LoVo (cell line): Measurements from ENCODE around the gene COIL.

Experiments
- DNase-seq: peaks from one replicate; pipeline ENCODE4 v3.0.0-alpha.2; 2016; ENCODE audit warnings: low spot score

COIL gene

DNA sequence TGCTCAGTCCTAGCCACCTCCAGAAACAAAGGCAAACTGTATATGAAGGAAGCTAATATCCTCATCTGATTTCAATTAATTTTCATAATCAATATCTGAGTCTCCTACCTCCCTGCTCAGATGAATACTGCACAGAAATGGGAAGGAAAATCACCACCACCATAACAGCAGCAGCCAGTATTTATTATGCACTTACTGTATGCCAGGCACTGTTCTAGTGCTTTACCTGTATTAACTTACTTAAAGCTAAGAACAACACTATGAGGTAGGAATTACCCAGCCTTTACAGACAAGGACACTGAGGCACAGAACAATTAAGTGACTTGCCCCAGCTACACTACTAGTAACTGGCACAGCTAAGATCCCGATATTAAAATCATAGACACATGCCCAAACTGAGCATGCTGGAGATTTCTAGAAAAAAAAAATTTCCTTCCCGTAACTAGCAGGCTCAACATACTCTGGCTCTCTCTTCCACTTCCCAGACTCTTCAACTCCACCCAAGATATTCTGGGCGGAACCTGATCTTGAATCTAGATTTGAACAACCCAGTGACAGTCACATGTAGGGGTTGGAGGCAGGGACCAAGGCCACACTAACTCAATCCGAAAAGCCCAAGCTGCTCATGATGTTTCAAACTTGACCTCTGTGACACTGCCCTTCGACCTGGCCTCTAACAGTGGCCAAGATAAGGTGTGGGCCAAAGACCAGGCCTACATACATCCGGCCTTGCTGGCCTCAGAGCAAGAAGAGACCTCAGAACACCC, 50.9 kb downstream of the COIL start:
- no peak for DNase-seq

DNA sequence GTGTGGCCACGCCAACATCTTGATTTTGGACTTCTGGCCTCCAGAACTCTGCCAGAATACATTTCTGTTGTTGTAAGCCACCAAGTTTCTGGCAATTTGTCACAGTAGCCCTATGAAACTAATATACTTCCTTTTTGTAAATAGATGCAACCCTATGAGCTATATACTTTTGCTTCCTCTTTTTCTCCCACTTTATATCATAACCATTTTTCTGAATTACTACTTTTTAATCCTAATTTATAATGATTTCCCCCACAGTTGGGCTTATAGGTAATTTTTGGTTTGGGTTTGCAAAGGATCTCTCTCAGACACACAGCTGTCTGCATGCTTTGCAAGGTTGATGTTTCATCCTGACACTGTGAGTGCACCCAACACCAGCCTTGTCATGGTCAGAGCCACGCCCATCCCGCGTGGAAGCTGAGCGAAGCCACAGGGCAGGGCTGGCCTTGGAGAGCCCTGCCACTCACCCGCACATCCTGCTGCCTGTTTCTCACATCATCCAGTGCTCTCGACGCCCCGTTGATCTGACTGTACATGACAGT, 52.8 kb downstream of the COIL start:
- DNase-seq = no peak

DNA sequence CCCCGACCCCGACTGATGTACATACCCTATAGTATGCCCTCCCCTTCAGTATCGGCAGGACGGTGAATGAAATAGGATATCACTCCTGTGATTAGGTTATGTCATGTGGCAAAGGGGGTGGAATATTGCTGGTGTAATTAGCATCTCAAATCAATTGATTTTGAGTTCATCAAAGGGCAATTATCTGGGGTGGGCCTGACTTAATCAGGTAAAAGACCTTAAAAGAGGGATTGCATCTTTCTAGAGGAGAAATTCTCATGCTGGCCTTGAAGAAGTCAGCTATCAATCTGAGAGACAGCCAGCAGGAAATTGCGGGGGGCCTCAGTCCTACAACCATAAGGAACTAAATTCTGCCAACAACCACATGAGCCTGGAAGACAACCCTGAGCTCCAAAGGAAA, 57.3 kb downstream of the COIL start:
- no peak for DNase-seq

DNA sequence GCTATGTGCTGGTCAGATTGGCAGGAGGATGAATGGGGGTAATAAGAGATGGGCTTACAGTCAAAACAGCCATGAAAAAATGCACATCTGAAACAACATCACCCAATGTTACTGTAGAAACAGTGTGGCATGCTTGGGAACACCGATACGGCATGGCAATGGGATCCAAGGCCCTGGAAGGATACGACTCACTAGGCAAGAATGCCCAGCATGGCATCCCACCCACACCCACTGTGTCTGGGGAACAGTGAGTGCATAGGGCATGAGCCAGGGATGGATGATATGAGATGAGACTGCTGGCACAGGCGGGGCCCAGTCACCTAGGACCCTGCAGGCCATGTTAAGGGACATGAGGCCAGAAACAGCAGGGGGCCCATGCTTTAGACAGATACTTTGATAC, 58.5 kb downstream of the COIL start:
- DNase-seq = peak; percentile 56

DNA sequence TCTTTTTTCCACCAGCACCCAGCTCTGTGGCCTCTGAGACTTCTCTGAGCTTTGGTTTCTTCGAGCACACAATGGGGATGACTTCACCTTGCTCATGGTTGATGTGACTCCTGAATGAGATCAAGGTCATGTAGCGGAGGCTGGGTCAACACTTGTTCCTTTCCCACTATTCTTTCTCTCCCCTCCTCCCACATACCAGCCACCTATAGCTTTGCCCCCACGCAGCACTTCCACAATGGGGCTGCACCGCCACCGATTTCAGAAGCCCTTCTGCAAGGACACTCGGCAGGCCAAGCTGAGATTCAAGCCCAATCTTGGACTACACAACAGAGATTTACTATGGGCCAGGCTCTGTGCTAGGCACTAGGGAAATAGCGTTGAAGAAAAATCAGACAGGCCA, 61.4 kb downstream of the COIL start:
- no peak for DNase-seq

DNA sequence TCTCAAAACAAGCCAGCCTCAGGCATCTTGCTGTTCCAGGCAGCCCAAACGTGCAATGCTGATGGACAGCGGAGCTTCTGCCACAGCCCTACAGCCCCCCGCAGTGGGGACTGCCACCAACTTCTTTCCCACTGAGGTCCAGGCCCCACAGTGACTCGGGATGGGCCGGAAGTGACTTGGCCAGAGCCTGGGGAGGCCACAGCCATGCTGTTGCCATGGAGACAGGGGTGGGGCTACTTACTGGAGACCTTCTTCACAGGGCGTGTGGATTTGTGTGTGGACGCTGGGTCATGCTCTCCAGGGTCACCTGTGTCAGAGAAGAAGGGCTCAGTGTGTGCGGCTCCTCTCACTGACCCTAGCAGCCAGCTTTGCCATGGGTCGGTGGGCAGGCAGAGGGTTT, 62.0 kb downstream of the COIL start:
- DNase-seq = no peak

DNA sequence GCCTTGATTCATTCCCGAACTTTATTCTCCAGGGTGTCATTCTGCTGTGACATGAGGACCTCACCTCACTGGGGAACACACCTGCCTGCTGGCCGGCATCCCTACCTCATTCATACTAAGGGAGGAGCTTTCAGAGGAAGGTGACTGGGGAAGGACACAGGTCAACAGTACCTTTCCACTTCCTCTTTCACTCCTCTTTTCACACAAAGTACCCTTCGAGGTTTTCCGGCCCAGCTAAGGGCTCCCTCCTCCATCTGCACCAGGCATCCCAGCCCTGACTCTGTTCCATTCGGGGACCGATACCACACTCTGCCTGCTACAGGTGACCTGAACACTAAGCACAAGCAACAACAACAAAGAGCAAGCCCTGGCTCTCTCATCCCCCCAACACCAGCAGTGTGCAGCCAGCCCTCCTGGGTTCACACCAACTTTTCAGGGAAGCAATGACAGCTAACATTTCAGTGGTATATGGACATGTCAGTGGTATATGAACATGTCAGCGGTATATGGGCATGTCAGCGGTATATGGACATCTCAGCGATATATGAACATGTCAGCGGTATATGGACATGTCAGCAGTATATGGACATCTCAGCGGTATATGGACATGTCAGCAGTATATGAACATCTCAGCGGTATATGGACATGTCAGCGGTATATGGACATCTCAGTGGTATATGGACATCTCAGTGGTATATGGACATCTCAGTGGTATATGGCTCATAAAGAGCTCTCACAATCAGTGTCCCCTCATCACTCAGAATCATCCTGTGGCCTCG, 63.0 kb downstream of the COIL start:
- no peak for DNase-seq

DNA sequence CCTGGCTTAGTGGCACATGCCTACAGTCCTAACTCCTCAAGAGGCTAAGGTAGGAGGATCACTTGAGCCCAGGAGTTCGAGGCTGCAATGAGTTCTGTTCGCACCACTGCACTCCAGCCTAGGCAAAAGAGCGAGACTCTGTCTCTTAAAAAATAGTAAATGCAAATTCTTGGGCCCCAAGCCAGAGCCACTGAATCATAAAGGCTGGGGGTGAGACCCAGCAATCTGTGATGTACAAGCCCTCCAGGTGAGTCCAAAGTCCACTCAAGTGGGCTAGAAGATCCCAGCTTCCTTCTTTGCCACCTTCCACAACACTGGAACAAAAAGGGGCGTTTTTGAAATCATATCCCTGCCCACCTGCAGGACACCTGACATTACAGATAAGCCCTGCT, 63.9 kb downstream of the COIL start:
- peak; percentile 79 for DNase-seq

DNA sequence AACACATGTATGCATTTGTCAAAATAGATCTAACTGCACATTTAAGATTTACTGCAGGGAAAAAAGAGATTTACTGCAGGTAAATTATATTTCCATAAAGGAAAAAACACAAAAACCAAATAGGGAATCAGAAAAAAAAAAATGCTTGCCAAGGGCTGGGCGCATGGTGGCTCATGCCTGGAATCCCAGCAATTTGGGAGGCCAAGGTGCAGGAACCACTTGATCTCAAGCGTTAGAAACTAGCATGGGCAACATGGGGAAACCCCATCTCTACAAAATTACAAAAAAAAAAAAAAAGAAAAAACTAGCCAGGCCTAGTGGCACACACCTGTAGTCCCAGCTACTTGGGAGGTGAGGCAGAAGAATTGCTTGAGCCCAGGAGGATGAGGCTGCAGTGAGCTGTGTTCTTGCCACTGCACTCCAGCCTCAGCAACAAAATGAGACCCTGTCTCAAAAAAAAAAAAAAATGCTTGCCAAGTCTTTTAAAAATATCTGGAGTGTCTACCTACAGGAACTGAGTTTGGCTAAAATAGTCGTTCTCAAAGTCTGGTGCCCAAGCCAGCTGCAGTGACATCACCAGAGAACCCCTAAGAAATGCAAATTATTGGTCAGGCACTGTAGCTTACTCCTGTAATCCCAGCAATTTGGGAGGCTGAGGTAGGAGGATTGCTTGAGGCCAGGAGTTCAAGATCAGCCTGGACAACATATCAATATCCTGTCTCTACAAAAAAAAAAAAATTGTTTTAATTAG, 64.5 kb downstream of the COIL start:
- no peak for DNase-seq

DNA sequence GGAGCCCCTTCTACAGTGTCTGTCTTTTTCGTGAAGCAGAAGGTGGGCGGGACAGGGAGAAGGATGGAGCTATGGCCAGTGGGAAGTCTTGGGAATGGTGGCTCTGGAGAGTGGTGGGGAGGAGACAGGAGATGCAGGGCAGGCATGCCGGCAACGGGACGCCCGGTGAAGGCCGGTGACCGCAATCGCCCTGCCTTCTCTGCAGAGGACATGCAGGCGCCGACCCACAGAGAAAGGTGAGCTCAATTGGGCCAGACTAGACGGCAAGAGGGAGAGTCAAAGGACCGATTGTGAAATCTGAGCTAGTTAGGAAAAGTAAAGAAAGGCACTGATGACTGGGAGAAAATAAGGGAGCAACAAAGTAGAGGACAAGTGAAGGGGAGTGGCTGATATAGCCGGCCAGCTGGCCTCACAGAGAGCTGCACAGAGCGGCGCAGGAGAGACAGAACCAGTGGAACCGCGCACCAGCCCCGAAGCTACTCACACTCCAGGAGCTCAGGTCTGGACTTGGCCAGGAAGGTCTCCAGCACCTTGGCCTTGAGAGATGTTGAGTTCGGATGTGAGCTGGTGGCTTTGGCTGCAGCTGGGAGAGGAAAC, 65.9 kb downstream of the COIL start:
- no peak for DNase-seq

DNA sequence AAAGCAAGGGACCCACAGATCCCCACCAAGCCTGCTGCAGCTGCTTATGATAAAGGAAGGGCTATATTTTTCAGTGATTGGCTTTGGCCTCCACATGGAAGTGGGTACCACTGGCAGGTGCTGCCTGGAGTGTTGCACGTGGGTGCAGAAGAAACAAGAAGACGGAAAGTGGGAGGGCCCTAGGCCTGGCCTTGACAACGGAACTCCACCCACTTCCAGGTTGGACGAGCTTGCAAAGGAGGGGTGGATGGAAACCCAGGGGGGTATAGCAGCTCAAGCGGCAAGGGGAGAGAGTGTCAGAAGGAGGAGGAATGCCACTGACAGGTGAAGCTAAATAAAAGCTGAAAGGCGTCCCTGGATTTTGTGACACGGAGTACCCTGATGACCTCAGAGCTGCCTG, 67.3 kb downstream of the COIL start:
- DNase-seq = no peak

DNA sequence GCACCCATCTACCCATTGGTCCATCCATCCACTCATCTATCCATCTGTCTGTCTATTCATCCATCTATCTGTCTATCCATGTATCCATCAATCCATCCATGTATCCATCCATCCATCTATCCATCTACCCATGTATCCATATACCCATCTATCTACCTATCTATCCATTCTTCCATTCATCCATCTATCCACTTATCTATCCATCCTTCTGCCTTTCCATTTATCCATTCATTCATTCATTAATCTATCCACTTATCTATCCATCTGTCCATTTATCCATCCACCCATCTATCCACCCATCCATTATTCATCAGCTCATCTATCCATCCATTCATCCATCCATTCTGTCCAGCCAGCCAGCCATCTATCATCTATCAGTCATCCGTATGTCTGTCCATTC, 68.5 kb downstream of the COIL start:
- DNase-seq = no peak

DNA sequence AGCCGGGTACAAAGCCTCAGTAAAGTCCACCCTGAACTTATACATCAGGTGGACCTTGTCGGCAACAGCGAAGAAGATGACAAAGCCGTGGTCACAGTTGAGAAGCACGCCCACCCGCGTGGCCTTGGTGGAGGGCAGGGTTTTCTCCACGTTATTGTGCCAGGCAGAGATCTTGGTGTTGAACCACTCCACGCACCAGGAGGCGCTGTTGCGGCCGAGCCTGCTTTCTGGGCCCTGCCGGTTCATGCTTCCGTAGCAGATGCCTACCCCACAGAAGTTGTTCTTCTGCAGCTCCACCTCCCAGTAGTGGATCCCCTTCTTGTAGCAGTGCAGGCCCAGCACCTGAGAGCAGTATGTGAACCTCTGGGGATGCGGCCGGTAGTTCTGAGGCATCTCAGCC, 69.1 kb downstream of the COIL start:
- no peak for DNase-seq

DNA sequence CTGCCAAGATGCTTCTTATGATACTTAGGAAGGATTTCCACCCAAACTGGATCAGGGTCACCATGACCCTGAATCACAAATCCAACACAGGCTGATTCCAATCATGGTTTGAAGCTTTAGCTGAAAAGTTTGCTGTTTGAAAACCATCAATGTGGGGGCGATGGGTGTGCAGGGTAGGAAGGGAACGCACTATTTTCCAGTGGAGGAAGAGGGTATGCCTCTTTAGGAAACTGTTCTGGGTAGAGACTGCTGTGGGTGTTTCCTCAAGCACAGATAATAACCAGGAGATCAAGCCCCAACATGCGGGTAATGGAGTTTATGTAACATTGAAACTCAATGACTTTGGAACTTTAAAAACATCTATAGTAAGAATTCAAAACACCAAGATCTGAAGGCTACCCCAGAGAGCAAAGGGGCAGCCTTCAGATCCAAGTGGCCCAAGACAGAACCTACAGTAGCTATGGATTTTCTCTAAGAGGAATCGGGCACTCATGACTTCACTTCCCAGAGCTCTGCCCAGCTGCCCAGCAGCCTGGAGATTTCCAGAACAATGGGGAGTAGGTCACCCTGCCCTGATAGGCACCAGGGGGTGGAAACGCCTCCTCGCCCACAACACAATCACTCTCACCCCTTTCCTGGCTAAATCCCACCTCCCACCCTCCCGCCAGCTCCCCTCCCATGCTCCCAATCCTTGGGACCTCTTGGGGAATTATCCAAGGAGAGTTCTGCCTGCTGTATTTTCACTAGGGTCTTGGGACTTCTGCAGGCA, 69.8 kb downstream of the COIL start:
- no peak for DNase-seq

DNA sequence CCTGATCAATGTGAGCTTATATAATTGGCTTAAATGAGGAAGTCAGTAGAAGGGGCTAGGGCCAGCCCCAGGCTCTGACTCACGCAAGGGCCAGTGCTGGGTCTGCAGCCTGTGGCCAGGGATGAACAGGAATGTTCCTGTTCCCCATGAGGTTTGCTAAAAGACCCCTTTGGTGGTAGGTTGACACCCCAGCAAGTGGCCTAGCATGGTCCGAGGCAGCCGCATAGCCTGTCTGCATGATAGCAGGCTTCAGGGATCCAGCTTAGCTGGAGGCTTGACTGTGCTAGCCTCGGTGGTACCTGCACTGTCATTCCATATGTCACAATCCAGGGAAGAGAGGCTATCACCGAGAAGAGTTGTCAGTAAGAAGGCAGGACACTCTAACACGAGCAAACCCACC, 70.5 kb downstream of the COIL start:
- no peak for DNase-seq
